Vagina (tissue), 2 donors: ENCODE results near the gene ALDOC.

ENCODE experiments used
- POLR2A ChIP-seq, 2 donors: fragments of 450-650 bp; IDR thresholded peaks; one replicate each; pipeline ENCODE4 v1.6.1; 2017; ENCODE audit warnings: antibody characterized with exemption in 2 of 2, mild to moderate bottlenecking in 2 of 2, moderate library complexity in 2 of 2
- TF ChIP-seq, protein P1 (sequence below), 3 experiments: fragments of 450-650 bp in 2 of 3; fragments of 200-600 bp in 1 of 3; sonication (generic) in 1 of 3; IDR thresholded peaks; one replicate each; pipeline ENCODE4 v1.5.1; 2017 to 2019; ENCODE audit warnings: antibody characterized with exemption in 3 of 3, mild to moderate bottlenecking in 2 of 3, moderate library complexity in 2 of 3

DNA sequence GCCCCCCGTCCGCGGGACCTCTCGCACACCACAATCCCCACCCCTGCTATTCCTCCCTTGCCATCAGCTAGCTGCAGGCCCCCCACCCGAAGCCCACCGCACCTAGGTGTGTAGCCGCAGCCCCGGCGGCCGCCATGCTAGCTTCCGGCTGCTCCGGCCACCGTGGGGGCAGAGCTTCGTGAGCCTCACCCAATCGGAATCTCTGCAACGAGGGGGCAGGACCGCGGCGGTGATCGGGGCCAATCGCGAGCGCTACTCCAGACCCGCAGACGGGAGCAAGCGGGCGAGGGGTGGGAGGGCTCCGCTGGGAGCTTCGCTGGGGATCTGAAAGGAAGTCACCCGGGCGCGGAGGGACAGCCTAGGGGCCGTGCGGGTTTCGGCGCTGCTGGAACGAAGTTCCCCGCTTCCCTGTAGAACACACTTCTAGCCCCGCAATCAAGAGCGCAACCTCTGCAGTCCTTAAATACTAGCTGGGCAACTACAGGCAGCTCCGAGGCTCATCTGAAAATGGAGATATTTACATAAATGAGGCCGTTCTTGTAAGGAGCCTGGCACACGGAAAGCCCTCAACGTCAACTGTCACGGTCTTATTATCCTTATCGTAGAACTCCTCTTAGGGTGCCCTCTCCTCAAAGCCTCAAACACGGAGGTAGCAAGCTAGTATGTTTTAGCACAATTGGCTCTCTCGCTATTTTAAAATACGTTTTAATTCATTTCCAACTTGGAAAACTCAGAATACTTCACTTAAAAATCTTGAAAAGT lies 5.2 kb downstream of the ALDOC start, which contains the start of gene PIGS:
- TF ChIP-seq, protein P1, sequence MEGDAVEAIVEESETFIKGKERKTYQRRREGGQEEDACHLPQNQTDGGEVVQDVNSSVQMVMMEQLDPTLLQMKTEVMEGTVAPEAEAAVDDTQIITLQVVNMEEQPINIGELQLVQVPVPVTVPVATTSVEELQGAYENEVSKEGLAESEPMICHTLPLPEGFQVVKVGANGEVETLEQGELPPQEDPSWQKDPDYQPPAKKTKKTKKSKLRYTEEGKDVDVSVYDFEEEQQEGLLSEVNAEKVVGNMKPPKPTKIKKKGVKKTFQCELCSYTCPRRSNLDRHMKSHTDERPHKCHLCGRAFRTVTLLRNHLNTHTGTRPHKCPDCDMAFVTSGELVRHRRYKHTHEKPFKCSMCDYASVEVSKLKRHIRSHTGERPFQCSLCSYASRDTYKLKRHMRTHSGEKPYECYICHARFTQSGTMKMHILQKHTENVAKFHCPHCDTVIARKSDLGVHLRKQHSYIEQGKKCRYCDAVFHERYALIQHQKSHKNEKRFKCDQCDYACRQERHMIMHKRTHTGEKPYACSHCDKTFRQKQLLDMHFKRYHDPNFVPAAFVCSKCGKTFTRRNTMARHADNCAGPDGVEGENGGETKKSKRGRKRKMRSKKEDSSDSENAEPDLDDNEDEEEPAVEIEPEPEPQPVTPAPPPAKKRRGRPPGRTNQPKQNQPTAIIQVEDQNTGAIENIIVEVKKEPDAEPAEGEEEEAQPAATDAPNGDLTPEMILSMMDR (IDR thresholded peaks at IDR 0.05): no peak
- peak; percentile 21 to 60 for TF ChIP-seq POLR2A (IDR thresholded peaks at IDR 0.05)
